SK-MEL-5 (cell line): ENCODE results near the gene MPV17L2. TPM values are rescaled to one million over a fixed set of nuclear protein-coding genes. Genes with fewer than 3 reads are reported as not detected.
"Not testable (repeated sequence)": the region's sequence is repeated elsewhere in the genome, so short reads cannot be mapped to it uniquely, and the experiment has no call there.

Experiments
- DNase-seq: peaks from one replicate; pipeline ENCODE4 v3.0.0-alpha.2; 2016; ENCODE audit warnings: low read depth, low spot score
- in situ Hi-C: cut with HindIII; loops from 2 replicates; pipeline ENCODE4 v1.10.0; 2016; ENCODE audit warnings: low sequenced_read_pairs, high pct_unique_total_duplicates, low pct_unique_long_range_greater_than_20kb
- total RNA-seq: library from RNA; depleted of rRNA; stranded (reverse); fragments of >200 nt; shearing (Covaris generic); gene quantifications from 2 replicates; pipeline ENCODE4 v1.2.3, GENCODE V29; 2014

MPV17L2 gene
- total RNA-seq, 1 experiment from 2014 or later: 18.0 TPM

- in situ Hi-C loops: no loop called here
- no peak for DNase-seq
These were observed 34.6 kb upstream of the MPV17L2 start for GRCh38 chr19:18158467-18158866.

- DNase-seq, in situ Hi-C loops: not testable (repeated sequence)
These were observed 33.9 kb upstream of the MPV17L2 start for GRCh38 chr19:18159059-18159616.

- in situ Hi-C loops: no loop called here
- DNase-seq: no peak
These were observed 33.2 kb upstream of the MPV17L2 start for GRCh38 chr19:18159810-18160209.

DNA sequence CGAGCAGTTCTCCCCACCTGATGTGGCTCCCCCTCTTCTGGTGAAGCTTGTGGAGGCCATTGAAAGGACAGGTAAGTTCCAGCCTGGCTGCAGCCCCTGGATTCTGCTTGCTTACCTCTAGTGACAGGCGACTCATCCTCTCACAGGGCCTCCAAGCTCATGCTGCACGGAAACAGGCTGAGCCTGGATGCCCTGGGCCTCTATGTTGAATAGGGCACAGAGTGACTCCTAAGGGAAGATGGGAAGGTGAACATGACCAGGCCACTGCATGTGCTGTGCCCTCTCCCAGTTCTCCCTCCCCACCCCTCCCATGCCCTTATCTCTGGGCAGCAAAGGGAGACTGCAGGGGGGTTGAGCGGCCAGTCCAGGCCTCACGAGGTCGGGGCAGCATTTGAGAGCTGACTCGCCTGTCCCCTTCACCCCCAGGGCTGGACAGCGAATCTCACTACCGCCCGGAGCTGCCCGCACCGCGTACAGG, 32.5 kb upstream of the MPV17L2 start:
- in situ Hi-C loops: no loop called here
- DNase-seq: no peak

DNA sequence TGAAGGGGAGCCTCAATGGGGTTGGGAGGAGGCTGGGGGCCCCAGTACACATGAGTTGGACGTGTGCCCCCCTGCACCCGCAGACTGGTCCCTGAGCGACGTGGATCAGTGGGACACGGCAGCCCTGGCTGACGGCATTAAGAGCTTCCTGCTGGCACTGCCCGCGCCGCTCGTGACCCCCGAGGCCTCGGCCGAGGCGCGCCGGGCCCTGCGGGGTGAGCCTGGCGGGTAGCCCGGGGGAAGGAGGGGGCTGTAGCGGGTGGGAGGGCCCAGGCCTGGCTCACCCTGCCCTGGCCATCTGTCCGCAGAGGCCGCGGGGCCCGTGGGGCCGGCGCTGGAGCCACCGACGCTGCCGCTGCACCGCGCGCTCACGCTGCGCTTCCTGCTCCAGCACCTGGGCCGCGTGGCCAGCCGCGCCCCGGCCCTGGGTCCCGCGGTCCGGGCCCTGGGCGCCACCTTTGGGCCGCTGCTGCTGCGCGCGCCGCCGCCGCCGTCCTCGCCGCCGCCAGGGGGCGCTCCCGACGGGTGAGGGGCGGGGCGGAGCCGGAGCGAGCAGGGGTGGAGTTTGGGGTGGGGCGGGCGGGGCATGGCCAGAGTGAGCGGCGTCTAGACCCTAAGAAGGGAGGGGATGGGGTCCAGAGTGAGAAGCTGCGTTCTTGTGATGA, 31.9 kb upstream of the MPV17L2 start:
- peak; percentile 54 for DNase-seq
- in situ Hi-C loops: no loop called here

- in situ Hi-C loops: no loop called here
- no peak for DNase-seq
These were observed 31.4 kb upstream of the MPV17L2 start for GRCh38 chr19:18161636-18162002.

GRCh38 chr19:18164072-18164471, 28.9 kb upstream of the MPV17L2 start:
- in situ Hi-C loops: no loop called here
- no peak for DNase-seq

DNA sequence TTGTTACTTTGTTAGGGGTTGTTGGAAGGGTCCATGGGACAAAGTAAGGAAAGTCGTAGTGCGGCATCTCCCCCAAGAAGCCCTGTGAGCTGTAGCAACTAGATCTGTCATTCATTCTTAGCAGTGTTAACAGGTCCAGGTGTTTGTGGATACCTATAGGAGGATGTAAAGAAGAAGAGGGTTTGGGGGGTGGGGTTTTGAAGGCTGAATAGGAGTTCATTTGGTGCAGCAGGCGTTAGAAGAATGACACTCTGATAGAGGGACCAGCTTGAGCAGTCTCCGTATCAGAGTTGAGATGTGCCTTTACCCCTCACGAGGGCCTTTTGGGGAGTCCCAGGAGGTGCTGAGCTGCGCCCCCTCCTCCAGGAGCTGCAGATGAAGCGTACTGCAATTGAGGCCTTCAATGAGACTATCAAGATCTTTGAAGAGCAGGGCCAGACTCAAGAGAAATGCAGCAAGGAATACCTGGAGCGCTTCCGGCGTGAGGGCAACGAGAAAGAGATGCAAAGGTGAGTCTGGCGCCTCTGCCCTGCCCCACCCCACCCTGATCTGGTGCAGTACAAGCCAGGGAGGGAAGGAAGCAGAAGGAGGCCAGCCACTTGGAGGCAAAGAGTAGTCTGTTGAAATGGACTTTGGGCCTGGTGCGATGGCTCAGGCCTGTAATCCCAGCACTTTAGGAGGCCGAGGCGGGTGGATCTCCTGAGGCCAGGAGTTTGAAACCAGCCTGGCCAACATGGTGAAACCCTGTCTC, 27.0 kb upstream of the MPV17L2 start:
- no peak for DNase-seq

GRCh38 chr19:18167011-18167410, 26.0 kb upstream of the MPV17L2 start:
- in situ Hi-C loops: no loop called here
- no peak for DNase-seq

More for the DNA sequence above, 27.0 kb upstream of the MPV17L2 start:
- in situ Hi-C loops: no loop called here

- in situ Hi-C loops: no loop called here
- peak; percentile 48 for DNase-seq
These were observed 24.9 kb upstream of the MPV17L2 start for GRCh38 chr19:18167975-18168645.

GRCh38 chr19:18168673-18169381, 24.2 kb upstream of the MPV17L2 start:
- in situ Hi-C loops: no loop called here
- DNase-seq: no peak

DNA sequence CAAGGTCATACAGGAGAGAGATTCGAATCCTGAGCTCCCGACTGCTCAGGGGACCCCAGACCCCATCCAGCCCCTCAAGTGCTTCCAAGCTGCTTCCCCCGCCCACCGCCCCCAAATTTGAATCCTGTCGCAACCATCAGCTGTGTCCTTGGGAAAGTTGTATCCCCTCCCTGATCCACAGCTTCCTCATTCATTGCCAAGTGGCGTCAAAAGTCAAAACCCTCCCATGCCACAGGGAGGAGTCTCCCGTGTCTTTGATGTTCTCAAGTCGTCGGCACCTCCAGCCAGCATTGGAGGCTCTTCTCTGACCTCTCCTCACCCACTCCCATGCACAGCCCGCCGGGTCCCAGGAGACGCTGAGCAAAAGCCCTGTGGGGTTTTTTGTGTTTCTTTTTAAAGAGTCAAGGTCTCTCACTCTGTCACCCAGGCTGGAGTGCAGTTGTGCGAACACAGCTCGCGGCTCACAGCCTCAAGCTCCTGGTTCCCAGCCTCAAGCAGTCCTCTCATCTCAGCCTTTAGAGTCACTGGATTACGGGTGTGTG, 22.2 kb upstream of the MPV17L2 start:
- in situ Hi-C loops: no loop called here
- DNase-seq: no peak

DNA sequence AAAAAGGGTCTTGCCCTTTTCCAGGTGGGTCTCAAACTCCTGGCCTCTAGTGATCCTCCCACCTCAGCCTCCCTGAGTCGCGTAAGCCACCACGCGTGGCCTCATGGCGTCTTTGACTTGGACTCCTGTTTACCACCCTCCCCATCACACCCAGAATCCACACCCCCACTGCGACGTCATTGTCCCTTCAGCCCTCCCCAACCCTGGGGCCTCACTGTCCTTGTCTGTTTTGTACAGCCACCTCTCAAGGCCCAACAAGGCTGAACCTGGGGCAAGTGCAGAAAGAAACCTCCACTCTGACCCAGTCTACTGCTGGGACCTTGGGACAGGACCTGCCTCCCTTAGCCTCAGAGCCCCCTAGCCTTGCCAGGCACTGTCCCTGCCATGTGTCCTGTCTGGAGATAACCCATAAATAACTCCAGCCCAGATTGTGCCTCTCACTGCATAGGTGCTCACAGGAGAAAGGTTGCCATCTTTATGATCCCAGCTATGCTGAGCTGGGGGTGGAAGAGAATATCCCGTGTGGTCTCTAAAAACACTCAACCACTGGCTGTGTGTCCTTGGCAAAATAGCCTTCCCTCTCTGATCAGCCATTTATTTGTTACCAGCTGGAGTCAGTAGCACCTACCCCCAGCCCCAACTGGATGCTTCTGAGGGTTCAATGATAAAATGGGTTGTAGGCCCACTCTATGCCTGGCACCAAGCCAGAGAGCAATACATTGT, 21.3 kb upstream of the MPV17L2 start:
- in situ Hi-C loops: no loop called here
- no peak for DNase-seq

DNA sequence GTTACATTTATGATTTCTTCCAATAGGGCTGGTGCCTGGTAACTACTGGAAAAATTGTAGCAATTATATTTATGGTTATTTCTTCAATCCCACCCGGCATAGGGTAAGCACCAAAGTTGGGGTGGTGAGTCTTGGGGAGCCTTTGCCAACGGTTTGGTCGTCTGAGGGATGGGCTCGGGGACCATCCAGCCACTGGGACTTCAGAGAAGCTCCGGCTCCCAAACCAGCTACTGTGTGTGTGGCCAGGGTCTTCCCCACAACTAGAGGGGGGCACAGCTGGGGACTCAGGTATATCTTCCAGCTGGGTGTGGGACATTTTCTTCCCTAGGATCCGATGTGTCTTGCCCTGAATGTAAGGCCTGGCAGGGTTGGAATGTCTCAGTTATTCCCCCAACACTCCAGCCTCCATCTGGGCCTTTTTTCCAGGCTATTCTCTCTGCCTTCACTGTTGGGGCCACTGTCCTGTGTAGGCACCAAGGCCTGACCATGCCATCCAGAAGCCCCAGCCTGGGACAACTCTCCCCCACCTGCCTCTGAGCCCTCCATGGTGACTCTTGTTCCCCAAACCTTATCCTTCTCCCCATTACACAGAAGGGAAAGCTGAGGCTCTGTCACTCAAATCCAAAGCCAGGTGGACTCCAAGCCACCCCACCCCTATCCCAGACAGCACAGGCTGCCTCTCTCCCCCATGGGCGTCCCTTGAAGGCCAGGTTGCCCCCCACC, 20.5 kb upstream of the MPV17L2 start:
- DNase-seq: no peak
- in situ Hi-C loops: no loop called here

GRCh38 chr19:18173054-18173571, 19.9 kb upstream of the MPV17L2 start:
- no peak for DNase-seq
- in situ Hi-C loops: no loop called here
